ENCODE measurements around the gene KCNJ13. TPM values are rescaled to one million over a fixed set of nuclear protein-coding genes. Genes with fewer than 3 reads are reported as not detected.

KCNJ13 gene
- total RNA-seq, 1 experiment from 2014 or later = 0.59 TPM

GRCh38 chr2:232750135-232750671 is 26.2 kb downstream of the KCNJ13 start:
- POLR2A ChIA-PET = no interaction called here
- Histone ChIP-seq H3K4me1 (peaks cover 6% of the 10 kb centered on the region; the same call in 1 of the 2 replicates), H3K4me3 (ENCODE audit: low read depth, low read length) (no peak overlapping the region), H3K27me3 (replicated peaks; ENCODE audit: control insufficient read depth, insufficient read depth, low read length) (no peaks in the 10 kb centered on the region), H3K36me3 (ENCODE audit: control insufficient read depth, insufficient read depth, low read length) (no peaks in the 10 kb centered on the region), H3K9me3 (no peaks in the 10 kb centered on the region)
- Mint-ChIP-seq H3K27ac (ENCODE audit: unreplicated experiment) (no peak overlapping the region), H3K36me3 (ENCODE audit: insufficient read depth, unreplicated experiment) (peaks cover 32% of the 10 kb centered on the region), H3K4me3 (ENCODE audit: unreplicated experiment) (no peak overlapping the region), H3K9me3 (ENCODE audit: unreplicated experiment) (no peaks in the 10 kb centered on the region), H3K4me1 (ENCODE audit: low read depth, unreplicated experiment) (no peaks in the 10 kb centered on the region), H3K27me3 (ENCODE audit: insufficient read depth, unreplicated experiment) (no peaks in the 10 kb centered on the region)
- BruUV-seq (replicated peaks) = no TSS peak
- CTCF ChIA-PET = no interaction called here
- TF ChIP-seq CTCF (IDR thresholded peaks at IDR 0.05; ENCODE audit: insufficient read depth in 1 of 2, low read depth in 1 of 2, low read length in 1 of 2, severe bottlenecking in 1 of 2, unreplicated experiment in 1 of 2) = no peak
- DNase-seq = no peak
- intact Hi-C loops (cut with micrococcal nuclease; ENCODE audit: unreplicated experiment) = no loop called here

GRCh38 chr2:232749331-232749730 is 27.0 kb downstream of the KCNJ13 start:
- H3K4me3 ChIP-seq (ENCODE audit: low read depth, low read length) = no peak overlapping the region
- H3K36me3 ChIP-seq (ENCODE audit: control insufficient read depth, insufficient read depth, low read length) = no peaks in the 10 kb centered on the region
- H3K9me3 ChIP-seq = no peaks in the 10 kb centered on the region
- Mint-ChIP-seq H3K36me3 (ENCODE audit: insufficient read depth, unreplicated experiment) (peaks cover 32% of the 10 kb centered on the region), H3K4me1 (ENCODE audit: low read depth, unreplicated experiment) (no peaks in the 10 kb centered on the region), H3K9me3 (ENCODE audit: unreplicated experiment) (no peaks in the 10 kb centered on the region), H3K27ac (ENCODE audit: unreplicated experiment) (no peak overlapping the region), H3K27me3 (ENCODE audit: insufficient read depth, unreplicated experiment) (no peaks in the 10 kb centered on the region), H3K4me3 (ENCODE audit: unreplicated experiment) (no peak overlapping the region)
- DNase-seq = no peak
- no peak for TF ChIP-seq CTCF (IDR thresholded peaks at IDR 0.05; ENCODE audit: insufficient read depth in 1 of 2, low read depth in 1 of 2, low read length in 1 of 2, severe bottlenecking in 1 of 2, unreplicated experiment in 1 of 2)
- POLR2A ChIA-PET = no interaction called here
- peaks cover 11% of the 10 kb centered on the region; the same call in 1 of the 2 replicates for H3K4me1 ChIP-seq
- intact Hi-C loops (cut with micrococcal nuclease; ENCODE audit: unreplicated experiment) = no loop called here
- no TSS peak for BruUV-seq (replicated peaks)
- CTCF ChIA-PET = no interaction called here
- no peaks in the 10 kb centered on the region for H3K27me3 ChIP-seq (replicated peaks; ENCODE audit: control insufficient read depth, insufficient read depth, low read length)

GRCh38 chr2:232748038-232748437 is 28.3 kb downstream of the KCNJ13 start:
- no peaks in the 10 kb centered on the region for H3K27me3 Mint-ChIP-seq (ENCODE audit: insufficient read depth, unreplicated experiment)
- H3K4me1 Mint-ChIP-seq (ENCODE audit: low read depth, unreplicated experiment) = peaks cover 3% of the 10 kb centered on the region
- ChIA-PET POLR2A (interaction anchor here (0.6 kb wide), 1 partner anchor 61 kb away, joined by 3 read pairs; no protein-coding TSS in a partner anchor), CTCF (no interaction called here)
- Histone ChIP-seq H3K4me3 (ENCODE audit: low read depth, low read length) (no peak overlapping the region), H3K9me3 (no peaks in the 10 kb centered on the region), H3K4me1 (peaks cover 11% of the 10 kb centered on the region; the same call in 1 of the 2 replicates), H3K27me3 (replicated peaks; ENCODE audit: control insufficient read depth, insufficient read depth, low read length) (no peaks in the 10 kb centered on the region), H3K36me3 (ENCODE audit: control insufficient read depth, insufficient read depth, low read length) (no peaks in the 10 kb centered on the region)
- peaks cover 32% of the 10 kb centered on the region for H3K36me3 Mint-ChIP-seq (ENCODE audit: insufficient read depth, unreplicated experiment)
- intact Hi-C loops (cut with micrococcal nuclease; ENCODE audit: unreplicated experiment) = no loop called here
- H3K4me3 Mint-ChIP-seq (ENCODE audit: unreplicated experiment) = no peak overlapping the region
- DNase-seq = no peak
- TF ChIP-seq CTCF (IDR thresholded peaks at IDR 0.05; ENCODE audit: insufficient read depth in 1 of 2, low read depth in 1 of 2, low read length in 1 of 2, severe bottlenecking in 1 of 2, unreplicated experiment in 1 of 2) = no peak
- BruUV-seq (replicated peaks) = no TSS peak
- H3K9me3 Mint-ChIP-seq (ENCODE audit: unreplicated experiment) = no peaks in the 10 kb centered on the region
- H3K27ac Mint-ChIP-seq (ENCODE audit: unreplicated experiment) = no peak overlapping the region
